Left ventricle myocardium inferior (tissue), 1 donor: ENCODE data around the gene SEMA4B. TPM values are rescaled to one million over a fixed set of nuclear protein-coding genes. Genes with fewer than 3 reads are reported as not detected.
A peak's percentile ranks its signal among the peaks of the same experiment; 100 is the strongest.
"Not testable (repeated sequence)": the region's sequence is repeated elsewhere in the genome, so short reads cannot be mapped to it uniquely, and the experiment has no call there.

Source experiments
- DNase-seq: peaks from one replicate; pipeline ENCODE4 v3.0.0-alpha.2; 2020
- H3K27ac ChIP-seq: fragments of 200-600 bp; replicated peaks from 2 replicates; pipeline ENCODE4 v1.8.0; 2021
- H3K27me3 ChIP-seq: fragments of 200-600 bp; 2 replicates; pipeline ENCODE4 v1.8.0; 2021; ENCODE audit warnings: low read depth
- H3K36me3 ChIP-seq: fragments of 200-600 bp; 2 replicates; pipeline ENCODE4 v1.8.0; 2021
- H3K4me1 ChIP-seq: fragments of 200-600 bp; 2 replicates; pipeline ENCODE4 v1.8.0; 2021
- H3K4me3 ChIP-seq: fragments of 200-600 bp; 2 replicates; pipeline ENCODE4 v1.8.0; 2021; ENCODE audit warnings: mild to moderate bottlenecking, moderate library complexity
- H3K9me3 ChIP-seq: fragments of 200-600 bp; replicated peaks from 2 replicates; pipeline ENCODE4 v1.8.0; 2021
- CTCF ChIP-seq: fragments of 200-600 bp; IDR thresholded peaks from 2 replicates; pipeline ENCODE4 v1.8.0; 2021; ENCODE audit warnings: antibody characterized with exemption, mild to moderate bottlenecking, borderline replicate concordance
- intact Hi-C: fragments of 100-400 bp; cut with micrococcal nuclease; formaldehyde crosslinking; loops from one replicate; pipeline ENCODE4 v1.11.0; 2022
- total RNA-seq: library from RNA; stranded (reverse); fragmentation: NEBNext Ultra II Directional; extraction: Animal tissue kit (Norgen Biotek cat#: 25700); gene quantifications from one replicate; pipeline ENCODE4 v1.2.1, GENCODE V29; 2021
- donor health status: DM: no; HTN: yes; CAD: no; lungs with severe emphysema.

SEMA4B gene
- total RNA-seq, 1 donor from 2014 or later: 22.7 TPM

- H3K4me1 ChIP-seq: no peaks in the 10 kb centered on the region
- H3K9me3 ChIP-seq: no peaks in the 10 kb centered on the region
- DNase-seq: no peak
- intact Hi-C loops: no loop called here
- no peak overlapping the region for H3K27ac ChIP-seq
- TF ChIP-seq CTCF: no peak
- no peak overlapping the region for H3K4me3 ChIP-seq
- H3K27me3 ChIP-seq: no peaks in the 10 kb centered on the region
- H3K36me3 ChIP-seq: no peaks in the 10 kb centered on the region
These were observed 56.6 kb downstream of the SEMA4B start for GRCh38 chr15:90257776-90258175.

GRCh38 chr15:90259524-90259923 lies 58.4 kb downstream of the SEMA4B start:
- H3K36me3 ChIP-seq: no peaks in the 10 kb centered on the region
- H3K9me3 ChIP-seq: no peaks in the 10 kb centered on the region
- no peak for TF ChIP-seq CTCF
- no peak overlapping the region for H3K4me3 ChIP-seq
- no peak overlapping the region for H3K27ac ChIP-seq
- intact Hi-C loops: no loop called here
- peaks cover 8% of the 10 kb centered on the region for H3K4me1 ChIP-seq
- DNase-seq: no peak
- H3K27me3 ChIP-seq: no peaks in the 10 kb centered on the region

- DNase-seq, H3K27ac ChIP-seq, H3K36me3 ChIP-seq, H3K27me3 ChIP-seq, H3K4me3 ChIP-seq, intact Hi-C loops, H3K9me3 ChIP-seq: not testable (repeated sequence)
- peaks cover 19% of the 10 kb centered on the region for H3K4me1 ChIP-seq
These were observed 59.6 kb downstream of the SEMA4B start for GRCh38 chr15:90260731-90261130.

GRCh38 chr15:90261811-90262210 lies 60.7 kb downstream of the SEMA4B start:
- DNase-seq: no peak
- H3K36me3 ChIP-seq: no peaks in the 10 kb centered on the region
- no peaks in the 10 kb centered on the region for H3K9me3 ChIP-seq
- H3K27me3 ChIP-seq: no peaks in the 10 kb centered on the region
- no peak overlapping the region for H3K27ac ChIP-seq
- H3K4me1 ChIP-seq: peaks cover 30% of the 10 kb centered on the region
- no peak overlapping the region for H3K4me3 ChIP-seq
- intact Hi-C loops: no loop called here
- no peak for TF ChIP-seq CTCF

GRCh38 chr15:90262426-90262825 lies 61.3 kb downstream of the SEMA4B start:
- H3K27ac ChIP-seq: no peak overlapping the region
- H3K27me3 ChIP-seq: no peaks in the 10 kb centered on the region
- no peak for DNase-seq
- no peak for TF ChIP-seq CTCF
- no peak overlapping the region for H3K4me3 ChIP-seq
- no peaks in the 10 kb centered on the region for H3K36me3 ChIP-seq
- H3K9me3 ChIP-seq: no peaks in the 10 kb centered on the region
- intact Hi-C loops: no loop called here
- H3K4me1 ChIP-seq: peaks cover 36% of the 10 kb centered on the region

GRCh38 chr15:90264671-90265070 lies 63.5 kb downstream of the SEMA4B start:
- H3K4me1 ChIP-seq: peaks cover 58% of the 10 kb centered on the region
- peak overlapping the region; percentile 98 for H3K27ac ChIP-seq
- TF ChIP-seq CTCF: no peak
- intact Hi-C loops: no loop called here
- H3K27me3 ChIP-seq: no peaks in the 10 kb centered on the region
- H3K4me3 ChIP-seq: peak overlapping the region; percentile 87
- H3K36me3 ChIP-seq: peaks cover 11% of the 10 kb centered on the region
- H3K9me3 ChIP-seq: no peaks in the 10 kb centered on the region
- no peak for DNase-seq
